ENCODE measurements around the gene ZSCAN1.

GRCh38 chr19:58038688-58039204 lies 4.9 kb downstream of the ZSCAN1 start:
- TF ChIP-seq CTCF (IDR thresholded peaks at IDR 0.05) (no peak), POLR2A (IDR thresholded peaks at IDR 0.05) (no peak)
